Dendritic cell treated with granulocyte-macrophage colony-stimulating factor and Interleukin-4, amounts not matched to agents 40 ng/mL and 50 ng/mL, for 4 days (primary cell): ENCODE measurements around the gene NUP50.

Experiments
- H3K27ac Mint-ChIP-seq: one replicate; pipeline ENCODE4 v1.8.0; 2022; ENCODE audit warnings: mild to moderate bottlenecking, mixed read lengths
- H3K27me3 Mint-ChIP-seq: one replicate; pipeline ENCODE4 v1.8.0; 2022; ENCODE audit warnings: mild to moderate bottlenecking, mixed read lengths
- H3K36me3 Mint-ChIP-seq: one replicate; pipeline ENCODE4 v1.8.0; 2022; ENCODE audit warnings: low read depth, mixed read lengths
- H3K4me1 Mint-ChIP-seq: one replicate; pipeline ENCODE4 v1.8.0; 2022; ENCODE audit warnings: low read depth, mixed read lengths
- H3K4me3 Mint-ChIP-seq: one replicate; pipeline ENCODE4 v1.8.0; 2022; ENCODE audit warnings: mild to moderate bottlenecking, moderate library complexity, mixed read lengths
- H3K9me3 Mint-ChIP-seq: one replicate; pipeline ENCODE4 v1.8.0; 2022; ENCODE audit warnings: mixed read lengths
- intact Hi-C: fragments of 100-400 bp; cut with micrococcal nuclease; formaldehyde crosslinking; loops from one replicate; pipeline ENCODE4 v1.15.0; 2022

The NUP50 gene

DNA sequence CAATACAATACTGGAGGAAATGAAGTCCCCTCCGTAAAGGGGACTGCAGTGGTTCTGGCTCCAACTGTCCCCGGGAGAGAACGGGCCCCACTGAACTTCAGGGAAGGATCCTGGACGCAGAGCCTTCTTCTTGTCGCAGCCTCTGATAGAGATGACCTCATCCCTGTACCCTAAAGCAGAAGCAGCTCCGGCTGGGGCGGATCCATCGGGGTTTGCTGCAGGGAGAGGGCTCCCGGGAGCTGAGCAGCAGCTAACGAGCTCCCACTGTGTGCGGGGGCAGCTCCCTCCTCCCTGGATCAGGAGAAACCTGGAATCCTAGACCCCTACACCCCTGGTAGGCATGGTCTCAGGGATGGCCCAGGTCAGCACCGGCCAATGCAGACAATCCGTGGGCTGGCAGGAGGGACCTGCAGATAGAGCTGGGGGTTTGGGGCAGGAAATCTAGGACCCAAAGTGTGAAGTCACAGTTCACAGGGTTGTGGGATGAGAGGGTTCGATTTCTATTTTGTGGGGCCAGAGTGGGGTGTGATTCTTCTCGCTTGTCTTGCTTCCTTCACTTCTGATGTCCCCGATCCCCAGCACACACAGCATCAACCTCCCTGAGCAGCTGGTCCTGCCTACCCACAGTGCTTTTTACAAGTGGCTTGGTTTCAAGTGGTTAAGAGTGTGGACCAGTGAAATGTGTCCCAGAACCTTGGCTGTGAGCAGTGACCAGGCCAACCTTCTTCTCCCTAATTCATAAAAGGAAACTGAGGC is 64.1 kb downstream of the NUP50 start:
- peak overlapping the region; percentile 69 for H3K4me3 Mint-ChIP-seq
- no peaks in the 10 kb centered on the region for H3K27me3 Mint-ChIP-seq
- peak overlapping the region; percentile 92 for H3K27ac Mint-ChIP-seq
- H3K9me3 Mint-ChIP-seq = no peaks in the 10 kb centered on the region
- H3K4me1 Mint-ChIP-seq = peaks cover 98% of the 10 kb centered on the region
- H3K36me3 Mint-ChIP-seq = peaks cover 71% of the 10 kb centered on the region
- intact Hi-C loops = loop anchor here (2.0 kb wide), 1 partner anchor 15 kb away; no protein-coding TSS in a partner anchor

DNA sequence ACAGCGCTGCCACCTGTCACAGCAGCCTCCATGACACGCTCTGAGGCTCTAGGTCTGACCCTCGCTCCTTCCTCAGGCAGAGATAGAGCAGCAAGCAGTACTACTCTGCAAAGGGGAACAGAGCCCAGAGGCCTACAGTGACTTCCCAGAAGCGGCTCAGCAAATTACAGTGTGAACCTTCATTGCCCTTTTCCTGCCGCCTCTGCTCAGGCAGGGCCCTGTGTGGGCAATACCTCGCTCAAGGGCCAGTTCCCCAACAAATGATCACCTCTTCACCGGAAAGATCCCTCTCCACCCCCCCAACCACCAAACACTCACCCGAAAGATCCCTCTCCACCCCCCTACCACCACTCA is 64.7 kb downstream of the NUP50 start:
- Mint-ChIP-seq H3K27ac (peak overlapping the region; percentile 92), H3K4me1 (peaks cover 98% of the 10 kb centered on the region), H3K4me3 (peak overlapping the region; percentile 69), H3K9me3 (no peaks in the 10 kb centered on the region), H3K27me3 (no peaks in the 10 kb centered on the region), H3K36me3 (peaks cover 77% of the 10 kb centered on the region)
- intact Hi-C loops = no loop called here

DNA sequence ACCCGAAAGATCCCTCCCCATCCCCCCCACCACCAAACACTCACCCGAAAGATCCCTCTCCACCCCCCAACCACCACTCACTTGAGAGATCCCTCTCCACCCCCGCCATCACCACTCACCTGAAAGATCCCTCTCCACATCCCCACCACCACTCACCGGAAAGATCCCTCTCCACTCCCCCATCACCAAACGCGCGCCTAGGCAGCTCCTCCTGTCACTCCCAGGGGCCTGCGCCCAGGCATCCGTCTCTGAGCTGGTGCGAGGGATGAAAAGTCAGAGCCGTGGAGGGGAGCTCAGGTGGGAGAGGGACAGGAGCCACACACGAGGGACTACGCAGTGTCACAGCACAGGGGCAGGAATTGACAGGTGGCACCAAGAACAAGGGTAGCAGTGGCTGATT is 65.5 kb downstream of the NUP50 start:
- Mint-ChIP-seq H3K27me3 (no peaks in the 10 kb centered on the region), H3K4me1 (peaks cover 98% of the 10 kb centered on the region), H3K4me3 (no peak overlapping the region), H3K27ac (peak overlapping the region; percentile 80), H3K9me3 (no peaks in the 10 kb centered on the region), H3K36me3 (peaks cover 80% of the 10 kb centered on the region)
- intact Hi-C loops = no loop called here

DNA sequence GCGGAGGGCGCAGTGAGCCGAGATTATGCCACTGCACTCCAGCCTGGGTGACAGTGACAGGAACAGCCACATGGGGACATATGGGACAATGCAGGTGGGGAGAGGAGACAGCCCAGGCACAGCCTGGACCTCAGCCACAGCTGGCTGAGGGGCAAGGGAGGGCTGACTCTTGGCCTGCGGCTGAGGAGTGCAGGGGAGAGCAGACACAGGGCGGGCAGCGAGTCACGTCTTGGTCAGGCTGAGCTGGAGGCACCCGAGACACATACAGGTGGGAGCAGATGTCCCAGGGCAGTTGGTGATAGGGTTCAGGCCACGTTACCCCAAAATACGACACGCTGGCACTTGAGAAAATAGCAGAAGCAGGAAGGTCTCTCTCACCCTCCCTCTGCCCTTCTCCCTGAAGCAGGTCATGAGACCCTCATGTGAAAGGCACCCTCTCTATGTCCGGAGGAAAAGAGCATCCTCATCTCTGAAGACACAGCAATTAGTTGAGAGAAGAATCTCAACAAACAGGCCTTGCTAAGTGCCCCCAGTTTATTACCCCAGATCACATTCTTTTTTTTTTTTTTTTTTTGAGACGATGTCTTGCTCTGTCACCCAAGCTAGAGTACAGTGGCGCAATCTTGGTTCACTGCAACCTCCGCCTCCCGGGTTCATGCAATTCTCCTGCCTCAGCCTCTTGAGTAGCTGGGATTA is 66.4 kb downstream of the NUP50 start:
- H3K4me3 Mint-ChIP-seq = peak overlapping the region; percentile 39
- no peaks in the 10 kb centered on the region for H3K27me3 Mint-ChIP-seq
- intact Hi-C loops = loop anchor here (5.0 kb wide), 1 partner anchor 63 kb away; no protein-coding TSS in a partner anchor
- H3K36me3 Mint-ChIP-seq = peaks cover 74% of the 10 kb centered on the region
- H3K9me3 Mint-ChIP-seq = no peaks in the 10 kb centered on the region
- H3K4me1 Mint-ChIP-seq = peaks cover 98% of the 10 kb centered on the region
- peak overlapping the region; percentile 80 for H3K27ac Mint-ChIP-seq

DNA sequence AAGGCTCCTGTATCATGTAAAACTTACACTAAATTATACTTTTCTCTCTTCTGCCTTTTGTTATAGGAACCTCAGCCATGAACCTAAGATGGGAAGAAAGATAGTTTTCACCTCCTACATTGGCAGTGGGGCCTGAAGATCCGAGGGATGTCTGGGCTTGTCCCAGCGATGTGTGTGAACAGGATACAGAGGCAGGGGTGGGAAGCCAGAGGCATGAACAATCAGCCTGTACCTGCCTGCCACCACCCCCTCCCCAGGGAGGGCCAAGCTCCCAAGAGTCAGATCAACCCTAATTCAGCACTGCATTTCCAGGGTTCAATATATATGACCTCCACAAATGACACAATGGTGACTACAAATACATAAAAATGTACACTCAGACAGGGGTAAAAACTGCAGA is 67.6 kb downstream of the NUP50 start:
- Mint-ChIP-seq H3K9me3 (no peaks in the 10 kb centered on the region), H3K27me3 (no peaks in the 10 kb centered on the region), H3K27ac (peak overlapping the region; percentile 80), H3K4me3 (no peak overlapping the region), H3K4me1 (peaks cover 98% of the 10 kb centered on the region), H3K36me3 (peaks cover 73% of the 10 kb centered on the region)
- intact Hi-C loops = loop anchor here (5.0 kb wide), 1 partner anchor 64 kb away; no protein-coding TSS in a partner anchor

DNA sequence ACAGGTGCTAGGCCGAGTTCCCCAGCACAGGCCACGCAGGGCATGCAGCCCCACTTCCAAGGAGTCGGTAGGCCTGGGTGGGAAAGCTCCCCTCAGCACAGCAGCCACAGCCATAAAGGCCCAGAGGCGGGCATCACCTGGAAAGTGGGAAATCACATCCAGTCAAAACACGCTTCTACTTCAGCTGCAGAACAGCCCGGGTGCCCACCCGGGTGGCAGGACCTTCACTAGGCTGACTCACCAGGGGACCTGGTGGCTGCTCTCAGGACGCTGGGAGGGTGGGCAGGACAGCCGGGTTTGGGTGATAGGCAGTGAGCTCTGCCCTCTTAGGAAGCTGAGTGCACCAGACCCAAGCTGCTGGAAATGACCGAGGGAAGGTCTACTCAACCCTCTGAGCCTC is 69.7 kb downstream of the NUP50 start:
- H3K36me3 Mint-ChIP-seq = peaks cover 78% of the 10 kb centered on the region
- peak overlapping the region; percentile 87 for H3K27ac Mint-ChIP-seq
- no peaks in the 10 kb centered on the region for H3K9me3 Mint-ChIP-seq
- no peaks in the 10 kb centered on the region for H3K27me3 Mint-ChIP-seq
- peaks cover 98% of the 10 kb centered on the region for H3K4me1 Mint-ChIP-seq
- intact Hi-C loops = loop anchor here (5.0 kb wide), 1 partner anchor 66 kb away; no protein-coding TSS in a partner anchor
- peak overlapping the region; percentile 59 for H3K4me3 Mint-ChIP-seq

DNA sequence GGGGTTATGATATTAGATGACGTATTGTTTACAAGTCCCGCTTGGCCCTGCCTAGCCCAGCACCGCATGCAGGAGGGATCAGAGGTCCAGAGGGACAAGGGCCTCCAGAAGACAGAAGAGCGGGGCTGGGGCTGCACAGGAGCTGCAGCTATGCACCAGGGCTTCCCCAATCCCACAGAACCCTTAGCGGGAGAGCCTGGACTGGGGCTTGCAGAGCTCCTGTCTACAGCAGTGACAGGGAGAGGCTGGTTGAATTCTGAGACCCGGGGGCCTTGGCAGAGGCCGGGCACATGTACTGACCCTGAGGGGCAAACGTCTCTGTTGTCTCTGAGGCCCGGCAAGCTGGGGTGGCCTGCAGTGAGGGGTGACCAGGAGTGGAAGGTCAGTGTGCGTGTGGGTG is 70.1 kb downstream of the NUP50 start:
- Mint-ChIP-seq H3K9me3 (no peaks in the 10 kb centered on the region), H3K27ac (peak overlapping the region; percentile 87)
- intact Hi-C loops = loop anchor here (2.0 to 5.0 kb wide), 2 partner anchors 21 to 67 kb away; no protein-coding TSS in a partner anchor

DNA sequence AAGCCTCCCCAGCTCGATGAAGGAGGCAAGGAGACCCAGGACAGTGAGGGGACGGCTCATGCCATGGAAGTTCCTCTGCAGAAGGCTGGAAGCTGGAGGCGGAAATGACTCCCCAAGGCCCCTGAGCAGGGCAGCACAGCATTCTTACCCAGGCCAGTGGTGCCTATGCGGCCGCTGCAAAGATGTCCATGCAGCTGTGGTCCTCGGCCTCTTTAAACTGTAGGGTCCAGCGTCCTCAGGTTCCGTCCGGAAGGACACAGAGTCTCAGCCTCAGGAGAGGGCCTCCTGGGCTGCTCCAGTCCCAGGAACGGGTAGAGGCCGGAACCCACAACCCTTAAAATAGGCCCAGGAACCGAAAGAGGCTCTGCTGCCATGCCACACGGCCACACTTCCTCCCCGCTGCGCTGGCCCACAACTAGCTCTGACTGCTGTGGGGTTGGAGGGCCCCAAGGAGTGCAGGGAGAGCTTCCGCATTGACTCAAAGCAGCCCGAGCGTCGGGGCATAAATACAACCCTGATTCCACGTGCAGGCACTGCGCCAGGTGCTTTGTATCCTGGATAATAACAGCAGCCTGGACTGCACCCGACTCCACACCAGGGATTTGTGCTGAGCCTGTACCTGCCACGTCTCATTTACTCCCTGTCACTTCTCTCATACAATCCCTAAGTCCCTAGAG is 71.5 kb downstream of the NUP50 start:
- H3K27me3 Mint-ChIP-seq = no peaks in the 10 kb centered on the region
- peaks cover 82% of the 10 kb centered on the region for H3K36me3 Mint-ChIP-seq
- peak overlapping the region; percentile 87 for H3K27ac Mint-ChIP-seq
- peak overlapping the region; percentile 59 for H3K4me3 Mint-ChIP-seq
- intact Hi-C loops = loop anchor here (2.0 kb wide), 1 partner anchor 22 kb away; no protein-coding TSS in a partner anchor
- H3K4me1 Mint-ChIP-seq = peaks cover 99% of the 10 kb centered on the region
- no peaks in the 10 kb centered on the region for H3K9me3 Mint-ChIP-seq

More for the DNA sequence above, 70.1 kb downstream of the NUP50 start:
- H3K27me3 Mint-ChIP-seq = no peaks in the 10 kb centered on the region
- H3K4me3 Mint-ChIP-seq = peak overlapping the region; percentile 59
- peaks cover 99% of the 10 kb centered on the region for H3K4me1 Mint-ChIP-seq
- H3K36me3 Mint-ChIP-seq = peaks cover 82% of the 10 kb centered on the region

DNA sequence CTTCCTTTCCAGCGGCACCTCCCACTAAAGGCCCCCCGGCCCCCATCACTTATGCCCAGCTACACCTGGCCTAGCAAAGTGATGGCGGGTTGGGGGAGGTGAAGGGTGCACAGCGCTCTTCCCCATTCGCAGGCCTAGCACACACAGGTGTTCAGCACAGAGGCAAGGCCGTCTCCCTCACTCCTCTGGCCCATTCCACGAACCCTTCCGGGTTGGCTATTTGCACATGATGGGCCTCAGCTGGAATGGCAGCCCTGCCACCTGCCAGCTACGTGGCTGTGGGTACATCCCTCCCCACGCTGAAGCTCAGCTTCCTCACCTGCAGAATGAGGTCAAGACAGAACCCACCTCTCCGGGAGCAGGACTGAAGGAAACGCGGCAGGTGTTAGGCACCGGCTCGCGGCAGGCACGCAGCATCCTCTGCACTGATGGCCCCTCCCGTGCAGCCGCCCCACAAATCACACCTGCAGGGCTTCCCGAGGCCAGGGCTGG is 72.2 kb downstream of the NUP50 start:
- Mint-ChIP-seq H3K9me3 (no peaks in the 10 kb centered on the region), H3K4me3 (peak overlapping the region; percentile 59)

DNA sequence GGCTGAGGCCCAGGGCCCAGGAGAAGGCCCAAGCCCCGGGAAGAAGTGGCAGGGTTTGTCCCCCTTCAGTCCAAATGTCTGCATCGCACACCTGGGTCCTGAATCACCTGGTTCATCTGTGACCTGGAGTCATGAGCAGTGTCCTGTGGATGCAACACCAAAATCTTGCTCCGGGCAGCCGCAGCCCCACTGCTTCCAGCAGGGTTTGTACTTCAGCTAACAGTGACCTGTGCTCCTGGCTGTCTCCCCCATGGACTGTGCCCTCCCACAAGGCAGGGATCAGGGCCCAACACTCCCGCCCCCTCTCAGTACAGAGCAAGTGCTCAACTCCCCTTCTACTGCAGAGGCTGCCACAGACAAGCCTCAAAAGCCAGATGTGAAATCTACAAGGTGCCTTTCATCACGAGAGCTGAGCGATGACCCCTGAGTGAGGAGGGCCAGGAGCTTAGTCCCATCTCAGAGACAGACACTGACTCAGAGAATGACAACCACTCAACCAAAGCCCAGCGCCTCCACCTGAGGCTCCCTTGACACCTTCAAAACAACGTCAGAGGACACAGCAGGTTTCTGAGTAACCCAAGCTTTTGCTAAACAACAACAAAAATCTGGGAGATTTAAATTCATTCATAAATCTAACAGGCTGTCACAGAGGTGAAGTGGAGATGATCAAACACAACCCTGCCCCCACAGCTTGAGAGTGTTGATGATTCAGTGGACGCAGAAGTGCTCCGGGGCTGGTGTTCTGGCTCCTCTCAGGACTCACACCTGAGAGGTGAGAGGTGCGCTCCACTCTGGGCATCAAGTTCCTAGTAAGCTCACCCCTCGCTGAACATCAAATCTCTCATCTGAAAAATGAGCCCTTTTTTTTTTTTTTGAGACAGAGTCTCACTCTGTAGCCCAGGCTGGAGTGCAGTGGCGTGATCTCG is 73.6 kb downstream of the NUP50 start:
- Mint-ChIP-seq H3K27ac (peak overlapping the region; percentile 91), H3K36me3 (peaks cover 71% of the 10 kb centered on the region), H3K9me3 (no peaks in the 10 kb centered on the region), H3K27me3 (peaks cover 2% of the 10 kb centered on the region), H3K4me3 (no peak overlapping the region), H3K4me1 (peaks cover 92% of the 10 kb centered on the region)
- intact Hi-C loops = no loop called here

More for the DNA sequence above, 72.2 kb downstream of the NUP50 start:
- Mint-ChIP-seq H3K4me1 (peaks cover 93% of the 10 kb centered on the region), H3K27ac (peak overlapping the region; percentile 87), H3K27me3 (no peaks in the 10 kb centered on the region), H3K36me3 (peaks cover 83% of the 10 kb centered on the region)
- intact Hi-C loops = loop anchor here (2.0 kb wide), 1 partner anchor 23 kb away; no protein-coding TSS in a partner anchor
